Upper lobe of left lung (tissue), 4 donors: Measurements from ENCODE around the gene EWSR1.

ENCODE experiments used
- CTCF ChIP-seq, 6 experiments: fragments of 450-650 bp in 4 of 6; fragments of 200-600 bp in 2 of 6; sonication (generic) in 2 of 6; IDR thresholded peaks; one replicate each; pipeline ENCODE4 v1.5.1; 2016 to 2019; ENCODE audit warnings: antibody characterized with exemption in 6 of 6
- EP300 ChIP-seq, 4 donors: sonication (generic); formaldehyde crosslinking; IDR thresholded peaks; one replicate each; pipeline ENCODE4 v1.5.1; 2017; ENCODE audit warnings: antibody characterized with exemption in 4 of 4, control low read depth in 2 of 4
- POLR2A ChIP-seq, 4 donors: fragments of 450-650 bp; IDR thresholded peaks; one replicate each; pipeline ENCODE4 v1.5.1; 2016 to 2017; ENCODE audit warnings: antibody characterized with exemption in 4 of 4, mild to moderate bottlenecking in 2 of 4
- POLR2AphosphoS5 ChIP-seq, 2 donors: sonication (generic); formaldehyde crosslinking; IDR thresholded peaks; one replicate each; pipeline ENCODE4 v1.5.1; 2017; ENCODE audit warnings: antibody characterized with exemption in 2 of 2

GRCh38 chr22:29319072-29319471 is 51.0 kb downstream of the EWSR1 start:
- TF ChIP-seq POLR2AphosphoS5 (IDR thresholded peaks at IDR 0.05) (no peak), CTCF (IDR thresholded peaks at IDR 0.05) (no peak), POLR2A (IDR thresholded peaks at IDR 0.05) (no peak), EP300 (IDR thresholded peaks at IDR 0.05) (no peak)
